GM18520 (cell line): ENCODE results near the gene SHH.
"Not testable (repeated sequence)": the region's sequence is repeated elsewhere in the genome, so short reads cannot be mapped to it uniquely, and the experiment has no call there.

Experiments used
- ATAC-seq: cut with Tn5 transposase; IDR thresholded peaks from one replicate; pipeline ENCODE4 v1.9.1; 2021; ENCODE audit not compliant: unreplicated experiment

SHH gene

DNA sequence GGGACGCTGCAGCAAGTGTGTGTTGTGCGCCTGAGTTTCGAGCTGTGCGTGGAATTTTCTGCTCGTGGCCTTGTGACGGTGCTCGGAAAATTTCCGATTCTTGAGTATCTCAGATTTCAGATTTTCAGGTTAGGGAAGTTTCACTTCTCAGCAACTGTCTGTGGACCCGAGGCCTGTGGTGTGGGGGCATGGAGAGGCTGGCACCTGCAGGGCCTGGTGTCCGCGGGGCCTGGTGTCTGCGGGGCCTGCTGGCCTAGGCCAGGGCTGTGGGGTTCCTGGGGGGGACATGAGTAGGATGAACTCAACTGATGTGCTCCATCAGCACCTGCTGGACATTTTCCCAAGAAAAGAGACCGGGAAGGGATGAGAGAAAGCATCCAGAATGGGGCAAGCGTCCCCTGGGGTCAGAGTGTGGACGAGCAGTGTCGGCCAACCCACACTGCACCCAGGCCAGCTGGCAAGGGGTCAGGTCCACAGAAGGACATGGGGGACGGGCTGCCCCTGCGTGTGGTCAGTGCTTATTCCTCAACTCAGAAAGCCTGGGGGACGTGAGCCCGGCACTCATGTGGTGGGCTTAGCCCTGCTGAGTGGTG lies 31.3 kb upstream of the SHH start:
- ATAC-seq, result no peak

DNA sequence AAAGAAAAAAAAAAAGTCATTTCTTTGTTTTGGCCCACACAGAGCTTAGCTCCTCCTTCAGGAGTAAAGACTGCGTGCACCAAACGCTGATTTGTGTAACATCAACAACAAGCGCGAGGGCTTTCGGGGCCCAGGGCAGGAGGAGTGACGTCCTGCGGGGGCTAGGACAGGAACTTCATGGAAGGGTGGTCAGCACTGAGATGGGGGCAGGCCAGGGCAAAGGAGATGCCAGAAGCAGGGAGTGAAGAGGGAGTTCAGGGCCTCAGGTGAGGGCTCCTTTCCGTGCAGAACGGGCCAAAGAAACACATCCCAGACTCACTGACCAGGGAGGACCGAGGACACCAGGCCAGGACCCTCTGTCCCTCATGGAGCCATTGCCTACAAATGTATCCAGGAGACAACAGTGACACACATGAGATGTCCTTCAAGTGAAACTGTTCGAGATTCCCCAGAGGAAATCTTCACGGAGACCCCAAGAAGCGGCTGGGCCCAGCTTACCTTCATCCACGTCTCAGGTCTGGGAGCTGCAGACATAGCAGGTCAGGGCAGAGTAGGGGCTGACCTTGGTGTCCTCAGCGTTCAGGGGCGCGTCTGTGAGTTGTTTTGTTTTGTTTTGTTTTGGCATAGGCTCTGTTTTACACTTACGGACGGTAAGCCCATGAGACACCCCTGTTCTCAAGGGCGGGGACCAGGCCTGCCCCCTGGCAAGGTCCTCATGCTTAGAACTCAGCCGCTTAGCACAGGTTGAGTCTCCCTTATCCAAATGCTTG lies 30.4 kb upstream of the SHH start:
- no peak for ATAC-seq

DNA sequence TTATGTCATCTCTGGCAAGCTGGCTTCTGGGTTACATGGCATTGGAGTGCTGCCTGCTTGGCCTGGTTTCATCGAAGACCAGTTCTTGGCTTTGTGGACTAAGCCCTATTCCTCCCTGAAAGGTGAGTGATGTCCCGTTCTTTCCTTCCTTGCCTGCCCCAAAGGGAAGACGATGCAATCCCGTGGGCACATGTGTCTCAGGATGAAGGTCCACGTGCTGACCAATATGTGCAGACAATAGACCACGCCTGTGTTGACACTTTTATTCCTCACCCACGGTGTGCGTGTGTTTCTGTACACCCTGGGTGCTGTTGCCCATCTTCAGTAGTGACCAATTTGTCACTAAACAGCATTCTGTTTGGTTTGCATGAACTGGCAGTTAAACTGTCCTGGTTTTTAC lies 28.6 kb upstream of the SHH start:
- no peak for ATAC-seq

DNA sequence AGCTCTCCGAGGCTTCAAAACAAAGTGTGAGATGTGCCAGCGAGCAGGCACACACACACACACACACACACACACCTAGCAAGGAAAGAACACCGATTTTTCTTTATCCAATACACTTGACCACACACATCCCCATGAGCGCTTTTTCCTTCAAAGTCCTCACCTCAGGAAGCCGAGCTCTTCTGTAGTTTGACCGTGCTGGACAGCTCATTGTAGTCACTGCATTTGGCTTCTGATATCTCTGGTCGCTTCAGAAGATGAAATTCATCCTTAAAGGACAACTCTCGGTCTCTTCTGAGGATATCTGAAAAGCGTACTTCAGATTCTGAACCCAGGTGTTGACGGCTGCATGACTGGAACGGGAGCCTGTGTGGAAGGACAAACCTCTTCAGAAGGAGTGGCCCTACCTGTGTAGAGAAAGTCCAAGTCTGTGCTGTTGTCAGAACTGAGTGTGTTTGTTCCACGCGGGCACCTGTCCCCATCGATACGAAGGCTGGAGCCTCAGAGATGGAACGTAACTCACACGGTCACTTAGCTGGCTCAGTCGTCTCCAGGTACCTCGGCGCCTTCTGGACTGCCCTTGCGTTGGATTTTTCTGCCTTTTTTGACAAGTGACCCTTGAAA lies 28.1 kb upstream of the SHH start:
- no peak for ATAC-seq

DNA sequence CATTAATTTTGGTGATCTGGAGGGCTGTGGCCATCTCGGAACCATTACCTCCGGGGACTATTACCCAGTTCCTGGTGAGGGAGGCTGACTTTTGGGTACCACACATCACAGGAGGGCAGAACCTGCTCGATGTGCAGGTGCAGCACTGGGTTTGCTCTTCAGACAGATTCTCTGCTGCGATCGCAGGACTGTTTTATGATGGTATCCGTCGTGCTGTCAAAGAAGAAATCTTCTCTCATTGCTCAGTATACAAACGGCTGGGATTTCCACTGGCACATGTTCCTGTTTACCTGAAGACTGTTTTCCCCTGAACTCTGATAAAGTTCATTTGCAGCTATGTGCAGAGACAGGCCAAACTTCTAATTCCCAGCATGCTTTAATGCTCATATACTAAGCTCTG lies 27.2 kb upstream of the SHH start:
- ATAC-seq, result no peak

DNA sequence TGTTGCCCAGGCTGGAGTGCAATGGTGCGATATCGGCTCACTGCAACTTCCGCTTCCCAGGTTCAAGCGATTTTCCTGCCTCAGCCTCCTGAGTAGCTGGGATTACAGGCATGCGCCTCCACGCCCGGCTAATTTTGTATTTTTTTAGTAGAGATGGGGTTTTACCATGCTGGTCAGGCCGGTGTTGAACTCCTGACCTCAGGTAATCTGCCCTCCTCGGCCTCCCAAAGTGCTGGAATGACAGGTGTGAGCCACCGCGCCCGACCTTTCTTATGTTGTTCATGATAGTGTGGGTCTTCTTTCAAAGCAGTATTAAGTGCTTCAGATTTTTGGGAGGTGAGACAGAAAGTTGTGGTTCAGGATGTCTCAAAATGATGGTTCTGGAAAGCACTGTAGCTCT lies 26.0 kb upstream of the SHH start:
- not testable (repeated sequence) for ATAC-seq

DNA sequence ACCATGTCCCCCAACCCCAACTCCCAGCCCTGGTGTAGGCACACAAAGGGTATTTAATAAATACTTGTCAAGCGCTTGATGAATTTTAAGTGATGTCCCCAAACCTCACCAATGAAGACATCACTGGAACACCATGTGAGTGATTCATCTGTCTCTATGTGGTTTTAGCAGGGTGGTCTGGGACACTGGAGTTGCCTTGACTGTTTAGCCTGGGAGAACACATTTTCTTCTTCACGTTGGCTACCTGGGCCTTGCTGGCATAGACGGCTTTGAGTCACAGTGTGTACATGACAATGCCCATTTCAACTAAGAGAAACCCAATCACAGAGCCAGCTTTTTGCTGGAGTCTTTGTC lies 24.8 kb upstream of the SHH start:
- ATAC-seq, result no peak

DNA sequence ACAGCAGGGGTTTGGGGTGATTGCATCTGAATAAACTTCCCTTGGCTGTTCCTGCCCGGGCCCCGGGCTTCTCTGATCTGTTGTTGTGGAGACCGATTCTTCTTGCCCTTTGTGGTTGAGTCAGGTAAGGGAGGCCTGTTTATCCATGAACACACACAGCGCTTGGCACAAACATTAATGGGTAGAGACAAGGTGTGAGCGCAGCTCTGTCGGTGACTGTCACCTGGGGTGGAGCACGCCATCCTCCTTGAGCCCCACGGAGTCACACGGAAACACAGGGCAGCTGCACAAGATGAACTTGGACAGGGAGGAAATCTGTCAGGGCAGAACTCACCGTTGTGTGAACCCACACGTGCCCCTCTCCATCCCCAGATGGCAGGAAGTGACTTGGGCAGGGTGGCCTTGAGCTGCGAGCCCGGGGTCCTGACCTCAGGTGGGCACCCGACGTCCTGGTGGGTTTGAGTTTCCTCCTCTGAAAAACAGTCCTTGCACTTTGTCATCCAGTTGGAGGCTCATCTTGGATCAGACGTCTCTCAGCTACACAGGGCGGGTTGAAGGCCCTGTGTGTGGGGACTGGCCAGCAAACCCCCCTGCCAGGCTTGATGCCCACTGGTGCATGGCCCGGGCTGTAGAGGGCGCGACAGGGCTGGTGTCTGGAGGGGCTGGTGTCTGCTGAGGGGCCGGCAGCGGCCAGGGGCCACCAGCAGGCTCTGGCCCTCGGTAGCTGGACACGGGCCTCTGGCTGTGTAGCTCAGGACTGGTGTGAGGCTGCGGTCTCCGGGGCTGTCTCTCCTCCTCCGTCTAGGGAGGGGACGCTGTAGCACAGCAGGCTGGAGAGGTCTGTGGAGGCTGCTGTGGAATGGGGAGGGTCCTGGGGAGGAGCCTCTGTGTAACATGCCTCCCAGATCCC lies 24.2 kb upstream of the SHH start:
- no peak for ATAC-seq

DNA sequence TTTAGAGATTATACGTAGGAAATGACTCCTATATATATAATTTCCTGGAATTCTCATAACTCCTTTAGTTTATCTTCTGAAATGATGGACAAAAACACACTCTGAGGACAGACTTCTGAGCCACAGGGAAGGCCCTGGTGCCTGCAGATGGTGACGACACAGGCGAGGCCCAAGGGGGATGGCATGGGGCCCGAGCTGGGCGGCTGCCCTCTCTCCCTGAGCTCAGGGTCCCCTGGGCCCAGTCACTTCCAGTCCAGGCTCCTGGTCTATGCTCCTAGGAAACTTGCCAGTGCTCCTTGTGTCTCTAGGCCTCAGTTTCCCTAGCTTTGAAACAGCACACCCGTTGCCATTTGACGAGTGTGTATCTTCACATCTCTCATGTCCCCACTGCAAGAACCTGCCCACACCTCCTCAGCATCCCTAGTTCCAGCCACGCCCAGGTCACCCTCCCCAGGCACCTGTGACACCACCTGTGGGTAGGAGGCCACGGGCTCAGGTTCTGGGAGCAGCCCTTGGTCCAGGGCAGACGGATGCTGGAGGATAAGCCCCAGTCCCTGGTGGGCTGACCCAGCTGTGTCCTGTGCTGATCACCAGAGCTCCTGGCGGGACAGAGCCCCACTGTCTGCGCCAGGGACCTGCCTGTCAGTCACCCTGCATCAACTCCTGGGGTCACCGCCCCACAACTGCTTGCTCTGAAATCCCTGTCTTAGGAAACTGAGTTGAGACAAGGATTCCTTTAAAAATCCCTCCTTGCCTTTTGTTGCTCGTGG lies 23.4 kb upstream of the SHH start:
- no peak for ATAC-seq

DNA sequence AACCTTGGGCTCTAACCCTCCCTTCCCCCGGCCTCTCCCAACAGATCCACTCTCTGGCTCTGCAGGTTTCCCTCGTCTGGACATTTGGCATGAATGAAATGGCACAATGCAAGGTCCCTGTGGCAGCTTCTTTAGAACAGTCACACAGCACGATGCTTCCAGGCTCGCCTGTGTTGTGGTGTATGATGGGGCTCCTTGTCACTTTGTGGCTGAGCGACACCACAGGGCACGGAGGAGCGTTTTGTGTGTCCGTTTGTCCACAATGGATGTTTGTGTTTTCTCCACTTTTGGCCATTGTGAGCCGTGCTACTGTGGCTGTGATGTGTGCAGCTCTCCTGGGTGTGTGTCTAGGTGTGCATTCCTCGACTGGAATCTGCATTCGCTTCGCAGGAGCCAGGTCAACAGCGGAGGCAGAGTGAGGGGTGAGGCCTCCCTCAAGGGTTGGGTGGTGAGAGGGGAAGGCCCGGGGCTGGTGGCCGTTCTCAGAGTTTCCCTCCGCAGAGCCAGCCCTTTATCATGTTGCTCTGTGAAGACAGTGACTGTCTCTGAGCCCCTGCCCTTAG lies 22.3 kb upstream of the SHH start:
- ATAC-seq, result no peak

DNA sequence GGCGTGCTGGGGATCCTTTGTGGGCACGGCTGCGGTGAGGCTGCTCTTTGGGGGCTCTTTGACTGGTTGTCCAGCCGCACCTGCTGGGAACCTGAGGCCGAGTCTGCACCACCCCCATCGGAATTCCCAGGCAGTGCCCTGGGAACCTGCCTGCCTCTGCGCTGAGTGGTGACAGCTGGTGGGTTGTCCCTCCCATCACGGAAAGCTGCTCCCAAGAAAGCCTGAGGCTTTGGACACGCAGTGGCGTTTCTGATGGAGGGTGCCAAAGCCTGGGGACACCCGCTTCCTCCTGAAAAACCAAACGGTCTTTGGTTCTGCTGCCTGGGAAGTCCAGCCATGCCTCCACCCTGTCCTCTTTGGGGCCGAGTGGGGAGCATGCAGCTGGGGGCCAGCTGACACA lies 21.4 kb upstream of the SHH start:
- ATAC-seq, result no peak

DNA sequence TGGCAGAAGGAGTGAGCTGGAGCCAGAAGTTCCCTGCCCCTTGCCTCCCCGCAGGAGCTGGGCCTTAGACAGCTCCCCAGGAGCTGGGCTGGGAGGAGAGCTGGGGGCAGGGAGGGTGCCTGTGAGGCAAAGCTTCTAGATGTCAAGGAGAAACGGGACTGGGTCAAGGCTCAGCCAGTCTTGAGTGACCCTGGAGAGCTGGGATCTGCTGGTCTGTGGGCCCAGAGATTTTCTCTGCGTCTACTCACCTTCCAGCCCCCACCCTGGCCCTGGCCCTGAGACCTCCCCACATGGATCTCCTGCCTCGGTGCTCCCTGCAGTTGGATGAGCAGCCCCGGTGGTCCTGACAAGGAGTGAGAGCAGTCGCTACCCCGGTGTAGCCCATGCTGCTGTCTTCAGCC lies 20.3 kb upstream of the SHH start:
- no peak for ATAC-seq

DNA sequence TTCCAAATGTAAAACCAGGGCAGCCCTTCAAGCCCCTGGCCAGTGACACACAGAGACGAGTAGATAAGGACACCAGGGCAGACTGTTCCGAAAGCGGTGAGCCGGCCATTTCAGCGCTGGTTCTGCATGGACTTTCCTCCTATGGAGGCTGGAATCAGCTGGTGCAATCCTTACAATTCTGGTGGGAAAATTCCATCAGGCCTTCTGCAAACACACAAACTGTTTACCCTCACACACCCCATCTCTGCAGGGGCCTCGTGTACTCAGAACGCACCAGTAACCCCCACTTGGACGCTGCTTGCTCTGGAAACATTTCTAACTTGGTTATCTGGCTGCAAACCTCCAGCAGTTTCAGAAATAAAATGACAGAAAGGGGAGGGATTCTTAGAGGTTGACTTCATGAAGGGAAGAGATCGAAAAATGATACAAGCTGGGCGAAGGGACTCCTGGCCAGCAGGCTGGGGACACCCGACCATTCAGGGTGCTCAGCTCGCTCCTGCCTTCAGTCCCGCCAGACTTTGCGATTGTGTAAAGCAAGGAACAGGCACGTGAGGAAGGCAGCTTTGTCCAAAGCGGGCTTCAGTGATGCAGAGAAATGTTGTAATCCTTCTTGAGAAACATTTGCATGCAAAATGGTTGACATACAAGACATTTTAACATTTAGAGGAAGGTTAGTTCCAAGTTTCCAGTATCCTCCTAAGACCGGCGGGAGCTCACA lies 19.7 kb upstream of the SHH start:
- ATAC-seq, result no peak

DNA sequence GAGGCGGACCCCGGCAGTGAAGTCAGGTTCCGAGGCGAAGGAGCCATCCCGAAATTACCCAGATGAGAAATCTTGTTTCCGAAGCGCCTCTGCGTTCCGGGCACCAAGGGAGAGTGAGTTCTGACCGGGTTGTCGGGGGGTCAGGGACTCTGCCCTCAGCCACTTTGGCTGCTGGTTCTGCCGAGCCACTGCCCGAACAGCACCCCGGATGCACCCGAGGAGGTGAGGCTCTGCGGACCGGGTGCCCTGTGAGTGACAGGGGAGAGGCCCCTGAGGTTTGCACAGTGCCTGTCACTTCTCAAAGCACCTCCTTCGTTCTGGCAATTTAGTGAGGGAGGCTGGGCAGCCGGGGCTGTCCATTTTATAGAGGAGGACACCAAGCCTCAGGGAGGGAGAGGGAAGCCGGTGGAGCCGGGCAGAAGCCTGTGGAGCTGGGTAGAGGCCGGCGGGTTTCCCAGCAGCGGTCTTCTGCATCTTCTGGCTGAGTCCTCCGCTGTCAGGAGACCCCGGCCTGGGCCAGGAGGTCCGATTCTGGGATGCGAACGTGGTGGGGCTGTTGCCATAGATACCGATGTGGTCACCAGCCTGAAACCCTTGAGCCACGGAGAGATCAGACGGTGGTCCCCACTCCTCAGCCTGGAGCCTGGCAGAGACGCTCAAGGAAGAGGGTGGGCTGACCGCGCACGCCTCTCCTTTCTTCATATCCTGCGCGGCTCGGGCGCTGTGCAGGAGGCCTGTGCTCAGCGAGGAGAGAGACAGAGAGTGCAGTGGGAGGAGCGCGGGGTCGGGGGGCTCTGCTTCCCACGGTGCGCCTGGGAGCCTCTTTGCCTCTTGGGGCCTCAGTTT lies 18.9 kb upstream of the SHH start:
- ATAC-seq, result no peak

DNA sequence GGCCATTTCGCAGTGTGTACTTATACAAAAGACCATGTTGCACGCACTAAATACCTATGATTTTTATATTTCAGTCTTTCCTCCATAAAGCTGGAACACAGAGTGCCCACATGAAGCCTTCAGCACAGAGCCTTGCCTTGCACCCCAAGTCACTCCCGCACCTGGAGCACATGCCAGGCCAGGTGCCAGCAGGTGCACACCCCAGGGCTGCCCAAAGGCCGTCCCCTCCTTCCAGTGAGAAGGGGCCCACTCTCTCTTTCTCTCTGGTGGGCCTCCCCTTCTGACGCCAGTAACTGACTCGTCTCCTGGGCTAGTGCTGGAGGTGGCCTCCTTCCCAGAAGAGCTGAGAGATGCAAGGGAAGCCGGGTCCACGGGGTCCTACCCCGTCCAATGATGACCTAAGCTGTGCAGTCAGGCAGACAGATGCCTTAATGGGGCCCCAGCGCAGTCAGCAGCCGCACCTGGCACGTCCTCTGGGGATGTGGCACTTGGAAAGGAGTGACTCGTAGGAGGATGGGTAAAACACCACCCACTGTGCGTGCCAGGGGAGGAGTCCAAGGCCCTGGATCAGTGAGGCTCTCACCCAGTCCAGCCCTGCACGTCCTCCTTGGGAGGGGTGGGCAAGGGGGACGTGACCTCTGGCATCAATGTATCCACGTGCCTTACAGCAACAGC lies 17.7 kb upstream of the SHH start:
- ATAC-seq, result no peak

DNA sequence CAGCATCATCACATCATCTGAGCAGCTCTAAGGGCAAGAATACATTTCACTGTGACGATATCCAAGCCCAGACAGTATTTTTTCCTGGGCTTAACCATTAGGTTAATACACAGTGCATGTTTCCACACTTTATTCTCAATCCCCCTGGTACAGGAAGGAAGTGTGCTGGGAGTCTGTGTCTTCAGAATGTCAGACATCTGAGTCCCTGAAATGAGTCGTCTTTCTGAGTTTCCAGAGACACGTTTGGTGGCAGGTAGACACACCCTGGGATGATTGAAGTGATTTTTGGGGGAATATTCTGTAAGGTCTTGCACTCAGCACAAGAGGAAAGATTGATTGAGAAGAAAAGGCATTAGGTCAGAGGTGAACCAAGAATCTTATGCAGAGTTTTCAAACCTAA lies 13.1 kb upstream of the SHH start:
- no peak for ATAC-seq

DNA sequence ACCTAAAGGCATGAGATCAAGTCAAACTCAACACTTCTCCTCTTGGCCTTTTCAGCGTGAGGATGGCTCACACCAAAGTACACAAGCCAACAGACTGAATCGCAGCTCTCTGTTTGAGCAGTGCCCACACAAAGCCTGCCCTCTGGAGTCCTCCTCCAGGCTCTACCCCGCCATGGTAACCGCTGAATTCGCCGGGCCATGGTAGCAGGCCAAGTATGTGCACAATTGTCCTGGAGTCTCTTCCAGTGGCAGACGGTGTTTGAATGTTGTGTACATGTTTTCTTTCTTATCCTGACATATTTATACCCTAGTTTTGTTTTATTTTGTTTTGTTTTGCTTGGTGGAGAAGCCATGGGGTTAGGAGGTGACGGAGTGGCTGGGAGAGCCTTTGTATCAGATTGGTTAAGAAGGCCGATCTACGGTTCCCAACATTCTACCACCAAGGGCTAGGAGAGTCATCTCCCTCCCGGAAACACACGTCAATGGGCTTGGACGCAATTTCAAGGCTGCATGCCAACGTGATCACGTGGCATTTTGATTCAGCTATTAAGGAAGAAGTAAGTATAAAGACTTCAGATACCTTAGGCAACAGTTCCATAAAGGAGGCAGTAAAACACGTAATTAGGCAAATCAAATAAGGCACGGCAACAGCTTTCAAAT lies 12.1 kb upstream of the SHH start:
- ATAC-seq, result no peak

DNA sequence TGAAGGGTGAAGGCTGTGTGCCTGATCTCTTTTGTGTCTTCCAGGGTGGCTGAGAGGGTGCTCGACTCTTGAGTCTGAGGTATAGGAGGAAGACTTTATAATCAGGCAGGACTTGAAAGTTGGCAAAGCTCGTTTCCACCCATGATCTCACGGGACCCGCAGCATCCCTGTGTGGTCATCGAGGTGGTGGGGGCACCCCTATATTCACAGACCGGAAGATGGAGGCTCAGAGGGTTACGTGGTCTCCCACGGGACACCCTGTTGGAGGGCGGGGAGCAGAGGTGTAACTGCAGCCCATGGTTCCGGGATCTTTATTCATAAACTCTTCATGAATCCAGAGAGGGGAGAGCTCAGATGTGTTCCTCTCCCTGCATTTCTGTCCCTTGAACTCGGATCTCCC lies 9.6 kb upstream of the SHH start:
- ATAC-seq, result no peak
